A549 (cell line): Measurements from ENCODE around the gene ITPRIP. TPM values are rescaled to one million over a fixed set of nuclear protein-coding genes. Genes with fewer than 3 reads are reported as not detected.

Source experiments
- ATAC-seq, 2 experiments: fragments of 200-7000 bp in 1 of 2; fragments of >200 bp in 1 of 2; cut with Nextera tagmentation in 1 of 2; cut with Tn5 transposase in 1 of 2; 3 replicates each; pipeline versions ENCODE4 v1.8.0 to v1.9.1; 2018 to 2020; ENCODE audit warnings: mild to moderate bottlenecking in 1 of 2, moderate library complexity in 1 of 2
- CTCF ChIA-PET: fragments of 300-600 bp; sonication (Branson Sonifier 250); formaldehyde crosslinking; extraction: SDS; loops from one replicate; lab custom pipeline; 2021; ENCODE audit warnings: antibody characterized with exemption, inconsistent platforms; lab: Yijun Ruan, JAX
- POLR2A ChIA-PET: fragments of 350-600 bp; formaldehyde crosslinking; extraction: SDS; loops from one replicate; lab custom pipeline; 2021; ENCODE audit warnings: antibody characterized with exemption, inconsistent platforms; lab: Yijun Ruan, JAX
- DNase-seq, 2 experiments: peaks; one replicate each; pipeline versions ENCODE4 v3.0.0 to v3.0.0-alpha.2; 2011 to 2016; ENCODE audit warnings: low read depth in 1 of 2, low spot score in 1 of 2
- FAIRE-seq: peaks from 2 replicates; lab custom pipeline; 2011; peaks lifted over from hg19 to GRCh38; lab: Jason Lieb, UNC
- H3K27ac ChIP-seq, 2 experiments: fragments of >200 bp; sonication (Bioruptor Twin); formaldehyde crosslinking; 3 replicates each; pipeline ENCODE4 v1.5.1; 2016 to 2017
- H3K4me1 ChIP-seq: fragments of >200 bp; sonication (Bioruptor Twin); formaldehyde crosslinking; 3 replicates; pipeline ENCODE4 v1.6.1; 2016
- H3K4me2 ChIP-seq: fragments of >200 bp; sonication (Bioruptor Twin); formaldehyde crosslinking; 3 replicates; pipeline ENCODE4 v1.6.1; 2016
- H3K4me3 ChIP-seq: fragments of >200 bp; sonication (Bioruptor Twin); formaldehyde crosslinking; 3 replicates; pipeline ENCODE4 v1.5.1; 2016
- H3K9me3 ChIP-seq: fragments of >200 bp; sonication (Bioruptor Twin); formaldehyde crosslinking; 3 replicates; pipeline ENCODE4 v1.6.1; 2016
- ATOH8 ChIP-seq: fragments of 250-450 bp; sonication (Bioruptor Pico); IDR thresholded peaks from 2 replicates; pipeline ENCODE4 v1.5.0; 2020; ENCODE audit warnings: low read depth, mild to moderate bottlenecking, moderate library complexity
- BCL3 ChIP-seq: fragments of >200 bp; sonication (Bioruptor Twin); formaldehyde crosslinking; IDR thresholded peaks from 3 replicates; pipeline ENCODE4 v1.6.1; 2016
- CBX8 ChIP-seq: fragments of 200-600 bp; sonication (generic); IDR thresholded peaks from 2 replicates; pipeline ENCODE4 v1.6.1; 2016
- CEBPB ChIP-seq, 2 experiments: fragments of >200 bp in 1 of 2; sonication (Bioruptor Twin) in 1 of 2; formaldehyde crosslinking in 1 of 2; IDR thresholded peaks; 2 replicates each; pipeline ENCODE4 v1.6.1; 2012 to 2016
- CHD2 ChIP-seq: fragments of 150-350 bp; IDR thresholded peaks from 2 replicates; pipeline ENCODE4 v1.6.1; 2014; ENCODE audit warnings: low read length; ENCODE audit not compliant: partially characterized antibody
- CHD4 ChIP-seq: fragments of 200-600 bp; sonication (generic); IDR thresholded peaks from 2 replicates; pipeline ENCODE4 v1.6.1; 2016; ENCODE audit warnings: antibody characterized with exemption, mild to moderate bottlenecking, borderline replicate concordance
- EHF ChIP-seq: fragments of 250-450 bp; sonication (Bioruptor Pico); IDR thresholded peaks from 2 replicates; pipeline ENCODE4 v1.5.0; 2020; ENCODE audit warnings: mild to moderate bottlenecking
- EHMT2 ChIP-seq: fragments of 200-600 bp; sonication (generic); IDR thresholded peaks from 2 replicates; pipeline ENCODE4 v1.6.1; 2016; ENCODE audit warnings: antibody characterized with exemption, low read depth, mild to moderate bottlenecking, moderate library complexity
- ELK1 ChIP-seq: fragments of 150-350 bp; IDR thresholded peaks from 2 replicates; pipeline ENCODE4 v1.6.1; 2014; ENCODE audit warnings: low read depth, mild to moderate bottlenecking, low read length
- EP300 ChIP-seq, 2 experiments: fragments of >200 bp; sonication (Bioruptor Twin); formaldehyde crosslinking; IDR thresholded peaks; 2 replicates in 1 of 2; 3 replicates in 1 of 2; pipeline ENCODE4 v1.6.1; 2016 to 2017
- FOSB ChIP-seq: fragments of 250-450 bp; sonication (Bioruptor Pico); IDR thresholded peaks from 2 replicates; pipeline ENCODE4 v1.5.0; 2020; ENCODE audit warnings: mild to moderate bottlenecking, moderate library complexity
- FOSL2 ChIP-seq, 2 experiments: fragments of 450-650 bp in 1 of 2; fragments of >200 bp in 1 of 2; sonication (Bioruptor Twin) in 1 of 2; formaldehyde crosslinking; IDR thresholded peaks; 2 replicates each; pipeline versions ENCODE4 v1.5.0 to v1.6.1; 2016 to 2020; ENCODE audit warnings: mild to moderate bottlenecking in 1 of 2, moderate library complexity in 1 of 2
- GATA3 ChIP-seq: IDR thresholded peaks from 2 replicates; pipeline ENCODE4 v1.6.1; 2012; ENCODE audit warnings: borderline replicate concordance
- HES2 ChIP-seq: fragments of >200 bp; sonication (Bioruptor Twin); formaldehyde crosslinking; IDR thresholded peaks from 2 replicates; pipeline ENCODE4 v1.6.1; 2016
- HEYL ChIP-seq: fragments of 250-450 bp; sonication (Bioruptor Pico); IDR thresholded peaks from 2 replicates; pipeline ENCODE4 v1.8.0; 2021; ENCODE audit warnings: mild to moderate bottlenecking, moderate library complexity
- HMGXB4 ChIP-seq: fragments of 250-450 bp; sonication (Bioruptor Pico); IDR thresholded peaks from 2 replicates; pipeline ENCODE4 v1.5.0; 2021; ENCODE audit warnings: mild to moderate bottlenecking, moderate library complexity, borderline replicate concordance
- HOXA7 ChIP-seq: fragments of 250-450 bp; sonication (Bioruptor Pico); IDR thresholded peaks from 2 replicates; pipeline ENCODE4 v1.5.0; 2020; ENCODE audit warnings: mild to moderate bottlenecking, moderate library complexity
- HOXB13 ChIP-seq: fragments of 250-450 bp; sonication (Bioruptor Pico); IDR thresholded peaks from 2 replicates; pipeline ENCODE4 v1.5.0; 2020; ENCODE audit warnings: low read depth, mild to moderate bottlenecking, moderate library complexity
- JUN ChIP-seq, 2 experiments: fragments of >200 bp; sonication (Bioruptor Twin); formaldehyde crosslinking; IDR thresholded peaks; 2 replicates in 1 of 2; 3 replicates in 1 of 2; pipeline ENCODE4 v1.6.1; 2016 to 2017
- JUNB ChIP-seq: fragments of >200 bp; sonication (Bioruptor Twin); formaldehyde crosslinking; IDR thresholded peaks from 2 replicates; pipeline ENCODE4 v1.6.1; 2016
- MAX ChIP-seq: IDR thresholded peaks from 2 replicates; pipeline ENCODE4 v1.6.1; 2012
- MAZ ChIP-seq: fragments of 150-350 bp; IDR thresholded peaks from 2 replicates; pipeline ENCODE4 v1.6.1; 2014; ENCODE audit warnings: antibody characterized with exemption, low read depth, low read length, borderline replicate concordance
- NFE2L2 ChIP-seq: fragments of 150-350 bp; conservative IDR thresholded peaks from 2 replicates; pipeline ENCODE4 v1.6.1; 2014; ENCODE audit warnings: low read length
- PBX3 ChIP-seq: IDR thresholded peaks from 2 replicates; pipeline ENCODE4 v1.6.1; 2012
- POLR2A ChIP-seq: IDR thresholded peaks from 2 replicates; pipeline ENCODE4 v1.6.1; 2012; ENCODE audit warnings: mild to moderate bottlenecking, low read length
- POLR2AphosphoS2 ChIP-seq: conservative IDR thresholded peaks from 2 replicates; pipeline ENCODE4 v1.6.1; 2012; ENCODE audit warnings: low read length, improper control_type of control experiment, inconsistent platforms
- RARB ChIP-seq: fragments of 250-450 bp; sonication (Bioruptor Pico); IDR thresholded peaks from 2 replicates; pipeline ENCODE4 v1.8.0; 2021; ENCODE audit warnings: mild to moderate bottlenecking, moderate library complexity
- RNF2 ChIP-seq: fragments of 200-600 bp; sonication (generic); IDR thresholded peaks from 2 replicates; pipeline ENCODE4 v1.6.1; 2016; ENCODE audit warnings: low read depth, mild to moderate bottlenecking, antibody characterized with exemption, moderate library complexity, borderline replicate concordance
- SMC3 ChIP-seq: fragments of >200 bp; sonication (Bioruptor Twin); formaldehyde crosslinking; IDR thresholded peaks from 3 replicates; pipeline ENCODE4 v1.6.1; 2018; ENCODE audit warnings: inconsistent platforms
- SREBF2 ChIP-seq: fragments of 450-650 bp; IDR thresholded peaks from 2 replicates; pipeline ENCODE4 v1.6.1; 2014; ENCODE audit warnings: mild to moderate bottlenecking, moderate library complexity
- TFCP2L1 ChIP-seq: fragments of 250-450 bp; sonication (Bioruptor Pico); IDR thresholded peaks from 2 replicates; pipeline ENCODE4 v1.5.0; 2021; ENCODE audit warnings: mild to moderate bottlenecking
- TP53 ChIP-seq: fragments of 250-450 bp; sonication (Bioruptor Pico); IDR thresholded peaks from 2 replicates; pipeline ENCODE4 v1.5.0; 2021; ENCODE audit warnings: mild to moderate bottlenecking, moderate library complexity
- ZC3H11A ChIP-seq: fragments of 450-650 bp; IDR thresholded peaks from 2 replicates; pipeline ENCODE4 v1.6.1; 2014; ENCODE audit warnings: antibody characterized with exemption, mild to moderate bottlenecking
- WGBS: methylation state at CpG from one replicate; pipeline ENCODE4 v1.1.6; 2017; ENCODE audit errors: missing lambda C conversion rate; 5-methylcytosine and 5-hydroxymethylcytosine counted together
- polyA plus RNA-seq, 4 experiments: library from polyadenylated mRNA; depleted of rRNA in 3 of 4; stranded (reverse); fragments of >200 nt; fragmentation: RNase III in 1 of 4; extraction: RNeasy Plus Mini Kit Qiagen cat#74134 plus additional on column Dnase treatment in 1 of 4; gene quantifications; 2 replicates in 3 of 4; 3 replicates in 1 of 4; pipeline ENCODE4 v1.2.3, GENCODE V29; 2011 to 2017

ITPRIP gene
- polyA plus RNA-seq, 2 of the 4 experiments (the other 2 are of a cell fraction), result 14.8 to 21.0 TPM

- TF ChIP-seq FOSL2 (IDR thresholded peaks at IDR 0.05) (peak; percentile 89), FOSL2 (CRISPR knock-in tag; IDR thresholded peaks at IDR 0.05) (peak; percentile 94), HMGXB4 (CRISPR knock-in tag) (no peak), HEYL (CRISPR knock-in tag) (no peak), POLR2AphosphoS2 (no peak), TP53 (CRISPR knock-in tag) (no peak), JUN (IDR thresholded peaks at IDR 0.05) (peak; percentile 62 to 80; a peak in 3 of 5 replicates), MAZ (no peak), GATA3 (peak; percentile 25; the same call in 1 of the 2 replicates), HOXB13 (CRISPR knock-in tag) (no peak), NFE2L2 (no peak), TFCP2L1 (CRISPR knock-in tag) (no peak), ATOH8 (CRISPR knock-in tag) (no peak), PBX3 (0 out of 2 replicates have a peak, but pooled peaks have one; percentile 19), POLR2A (no peak), JUNB (peak; percentile 89), RARB (CRISPR knock-in tag) (no peak), CEBPB (IDR thresholded peaks at IDR 0.05) (peak; percentile 94 to 96), FOSB (CRISPR knock-in tag) (no peak), MAX (peak; percentile 83), CHD2 (no peak), EHMT2 (no peak), CBX8 (no peak), RNF2 (no peak), SREBF2 (no peak), SMC3 (no peak), HOXA7 (CRISPR knock-in tag) (no peak), EHF (no peak)
Measured at GRCh38 chr10:104328896-104329710, 9.2 kb downstream of the ITPRIP start (continued).

GRCh38 chr10:104328646-104328895, 9.7 kb downstream of the ITPRIP start:
- H3K4me3 ChIP-seq, result peak overlapping the region; percentile 33; the same call in 2 of the 3 replicates
- 22% methylated on average over 3 of the region's 3 CpGs for WGBS
- no peak for TF ChIP-seq EP300 (IDR thresholded peaks at IDR 0.05)
- no peak for TF ChIP-seq BCL3
- no peak for TF ChIP-seq ZC3H11A
- TF ChIP-seq HES2, result no peak
- TF ChIP-seq ELK1, result no peak
- no peak for TF ChIP-seq SREBF2
- TF ChIP-seq CHD4, result no peak
- no peak for TF ChIP-seq POLR2A
- no peak for TF ChIP-seq TP53 (CRISPR knock-in tag)
- TF ChIP-seq MAZ, result no peak
- TF ChIP-seq MAX, result no peak
- TF ChIP-seq RNF2, result no peak
- H3K27ac ChIP-seq, result peak overlapping the region; percentile 93 to 97
- FAIRE-seq, result no peak
- no peak for DNase-seq
- CTCF ChIA-PET, result interaction anchor here (2.6 to 5.9 kb wide), 3 partner anchors 21 to 36 kb away, joined by 13 to 45 read pairs (median 31); no protein-coding TSS in a partner anchor
- peak overlapping the region; percentile 72 for H3K4me2 ChIP-seq
- ATAC-seq, result no peak
- peaks cover 72% of the 10 kb centered on the region for H3K4me1 ChIP-seq
- no peaks in the 10 kb centered on the region for H3K9me3 ChIP-seq
- POLR2A ChIA-PET, result interaction anchor here (1.3 to 2.1 kb wide), 2 partner anchors 10 to 25 kb away, joined by 4 to 17 read pairs; partner anchors contain the start of genes CFAP58 and ITPRIP
